Hepatocyte (in vitro differentiated cells): ENCODE data around the gene FAM20C. TPM values are rescaled to one million over a fixed set of nuclear protein-coding genes. Genes with fewer than 3 reads are reported as not detected.

Source experiments
- DNase-seq: peaks from one replicate; pipeline ENCODE4 v3.0.0-alpha.2; 2016; ENCODE audit warnings: low spot score
- H2AFZ ChIP-seq: fragments of 200-600 bp; sonication (generic); 2 replicates; pipeline ENCODE4 v1.6.0; 2016; ENCODE audit warnings: antibody characterized with exemption, mild to moderate bottlenecking
- H3K27ac ChIP-seq: fragments of 200-600 bp; sonication (generic); 2 replicates; pipeline ENCODE4 v1.5.1; 2016; ENCODE audit warnings: mild to moderate bottlenecking
- H3K27me3 ChIP-seq: fragments of 200-600 bp; sonication (generic); 2 replicates; pipeline ENCODE4 v1.6.1; 2016
- H3K36me3 ChIP-seq: fragments of 200-600 bp; sonication (generic); replicated peaks from 2 replicates; pipeline ENCODE4 v1.5.1; 2016; ENCODE audit warnings: low read depth; ENCODE audit not compliant: insufficient read depth
- H3K4me1 ChIP-seq: fragments of 200-600 bp; sonication (generic); 2 replicates; pipeline ENCODE4 v1.5.1; 2016; ENCODE audit warnings: mild to moderate bottlenecking, moderate library complexity; ENCODE audit not compliant: insufficient read depth
- H3K4me2 ChIP-seq: fragments of 200-600 bp; sonication (generic); 2 replicates; pipeline ENCODE4 v1.6.0; 2016
- H3K4me3 ChIP-seq: fragments of 200-600 bp; sonication (generic); 2 replicates; pipeline ENCODE4 v1.5.1; 2016; ENCODE audit warnings: mild to moderate bottlenecking
- H3K79me2 ChIP-seq: fragments of 200-600 bp; sonication (generic); 2 replicates; pipeline ENCODE4 v1.6.0; 2017; ENCODE audit warnings: mild to moderate bottlenecking
- H3K9me2 ChIP-seq: fragments of 200-600 bp; sonication (generic); replicated peaks from 2 replicates; pipeline ENCODE4 v1.6.0; 2017; ENCODE audit warnings: mild to moderate bottlenecking; ENCODE audit not compliant: insufficient read depth
- H3K9me3 ChIP-seq: fragments of 200-600 bp; sonication (generic); 2 replicates; pipeline ENCODE4 v1.5.1; 2016; ENCODE audit warnings: low read depth, mild to moderate bottlenecking
- H4K20me1 ChIP-seq: fragments of 200-600 bp; sonication (generic); 2 replicates; pipeline ENCODE4 v1.6.0; 2016; ENCODE audit warnings: mild to moderate bottlenecking; ENCODE audit not compliant: insufficient read depth, poor library complexity, severe bottlenecking
- EZH2 ChIP-seq: fragments of 200-600 bp; sonication (generic); IDR thresholded peaks from 2 replicates; pipeline ENCODE4 v1.6.1; 2016; ENCODE audit warnings: antibody characterized with exemption, mild to moderate bottlenecking, borderline replicate concordance
- EZH2phosphoT487 ChIP-seq: fragments of 200-600 bp; sonication (generic); IDR thresholded peaks from one replicate; pipeline ENCODE4 v1.6.1; 2018; ENCODE audit warnings: antibody characterized with exemption, mild to moderate bottlenecking, low read depth, moderate library complexity; ENCODE audit not compliant: unreplicated experiment, severe bottlenecking
- WGBS: methylation state at CpG from one replicate; pipeline ENCODE4 v1.1.6; 2016; ENCODE audit warnings: low lambda C conversion rate; ENCODE audit errors: missing lambda C conversion rate; 5-methylcytosine and 5-hydroxymethylcytosine counted together
- polyA plus RNA-seq: library from polyadenylated mRNA; unstranded; fragments of >200 nt; fragmentation: Nextera tagmentation; extraction: Ambion mirVana; gene quantifications from 2 replicates; pipeline ENCODE4 v1.2.1, GENCODE V29; 2016
- total RNA-seq: library from RNA; depleted of rRNA; stranded (reverse); fragments of >200 nt; gene quantifications from 2 replicates; pipeline ENCODE4 v1.2.3, GENCODE V29; 2014
- TF ChIP-seq, protein P1 (sequence below): fragments of 200-600 bp; sonication (generic); IDR thresholded peaks from 2 replicates; pipeline ENCODE4 v1.5.1; 2016; ENCODE audit warnings: antibody characterized with exemption, mild to moderate bottlenecking; ENCODE audit not compliant: poor library complexity

FAM20C gene
- total and polyA plus RNA-seq, 2 experiments from 2014 or later, result 24.4 to 42.5 TPM

DNA sequence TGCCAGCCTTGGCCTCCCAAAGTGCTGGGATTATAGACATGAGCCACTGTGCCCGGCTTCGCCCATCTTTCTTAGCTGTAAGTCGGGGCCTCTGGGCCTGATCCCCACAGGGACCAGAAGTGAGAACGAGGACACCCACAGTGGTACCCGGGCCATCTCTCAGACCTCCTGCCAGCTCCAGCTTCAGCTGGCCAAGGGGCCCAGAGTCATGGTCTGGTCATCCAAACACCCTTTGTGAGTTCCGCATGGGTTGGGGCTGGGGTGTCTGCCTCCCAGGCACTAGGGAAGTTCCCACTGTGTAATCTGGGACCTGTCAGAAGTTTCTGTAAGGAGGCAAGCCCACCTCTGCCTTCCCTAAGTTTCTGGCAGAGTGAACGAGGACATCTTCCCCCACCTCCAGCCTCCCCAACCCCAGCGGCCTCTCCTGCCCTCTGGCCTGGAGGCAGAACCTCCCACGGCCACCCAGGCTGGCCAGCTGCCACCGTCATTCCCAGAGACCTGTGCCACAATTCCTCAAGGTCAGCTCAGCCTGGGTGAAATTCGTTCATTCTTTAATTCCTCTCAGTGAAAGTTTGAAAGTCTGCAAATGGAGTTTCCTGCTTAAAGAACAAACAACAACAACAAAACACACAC, 78.1 kb downstream of the FAM20C start:
- Histone ChIP-seq H3K4me1 (no peaks in the 10 kb centered on the region), H3K27ac (no peak overlapping the region), H3K4me2 (no peak overlapping the region), H3K4me3 (no peak overlapping the region), H2AFZ (no peak overlapping the region), H3K27me3 (no peaks in the 10 kb centered on the region), H3K9me3 (no peaks in the 10 kb centered on the region), H3K79me2 (no peaks in the 10 kb centered on the region), H3K9me2 (no peaks in the 10 kb centered on the region), H4K20me1 (no peaks in the 10 kb centered on the region), H3K36me3 (no peaks in the 10 kb centered on the region)
- DNase-seq, result no peak
- TF ChIP-seq, protein P1, sequence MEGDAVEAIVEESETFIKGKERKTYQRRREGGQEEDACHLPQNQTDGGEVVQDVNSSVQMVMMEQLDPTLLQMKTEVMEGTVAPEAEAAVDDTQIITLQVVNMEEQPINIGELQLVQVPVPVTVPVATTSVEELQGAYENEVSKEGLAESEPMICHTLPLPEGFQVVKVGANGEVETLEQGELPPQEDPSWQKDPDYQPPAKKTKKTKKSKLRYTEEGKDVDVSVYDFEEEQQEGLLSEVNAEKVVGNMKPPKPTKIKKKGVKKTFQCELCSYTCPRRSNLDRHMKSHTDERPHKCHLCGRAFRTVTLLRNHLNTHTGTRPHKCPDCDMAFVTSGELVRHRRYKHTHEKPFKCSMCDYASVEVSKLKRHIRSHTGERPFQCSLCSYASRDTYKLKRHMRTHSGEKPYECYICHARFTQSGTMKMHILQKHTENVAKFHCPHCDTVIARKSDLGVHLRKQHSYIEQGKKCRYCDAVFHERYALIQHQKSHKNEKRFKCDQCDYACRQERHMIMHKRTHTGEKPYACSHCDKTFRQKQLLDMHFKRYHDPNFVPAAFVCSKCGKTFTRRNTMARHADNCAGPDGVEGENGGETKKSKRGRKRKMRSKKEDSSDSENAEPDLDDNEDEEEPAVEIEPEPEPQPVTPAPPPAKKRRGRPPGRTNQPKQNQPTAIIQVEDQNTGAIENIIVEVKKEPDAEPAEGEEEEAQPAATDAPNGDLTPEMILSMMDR, result no peak
- TF ChIP-seq EZH2phosphoT487, result no peak
- WGBS, result 91% methylated on average over 11 of the region's 11 CpGs

DNA sequence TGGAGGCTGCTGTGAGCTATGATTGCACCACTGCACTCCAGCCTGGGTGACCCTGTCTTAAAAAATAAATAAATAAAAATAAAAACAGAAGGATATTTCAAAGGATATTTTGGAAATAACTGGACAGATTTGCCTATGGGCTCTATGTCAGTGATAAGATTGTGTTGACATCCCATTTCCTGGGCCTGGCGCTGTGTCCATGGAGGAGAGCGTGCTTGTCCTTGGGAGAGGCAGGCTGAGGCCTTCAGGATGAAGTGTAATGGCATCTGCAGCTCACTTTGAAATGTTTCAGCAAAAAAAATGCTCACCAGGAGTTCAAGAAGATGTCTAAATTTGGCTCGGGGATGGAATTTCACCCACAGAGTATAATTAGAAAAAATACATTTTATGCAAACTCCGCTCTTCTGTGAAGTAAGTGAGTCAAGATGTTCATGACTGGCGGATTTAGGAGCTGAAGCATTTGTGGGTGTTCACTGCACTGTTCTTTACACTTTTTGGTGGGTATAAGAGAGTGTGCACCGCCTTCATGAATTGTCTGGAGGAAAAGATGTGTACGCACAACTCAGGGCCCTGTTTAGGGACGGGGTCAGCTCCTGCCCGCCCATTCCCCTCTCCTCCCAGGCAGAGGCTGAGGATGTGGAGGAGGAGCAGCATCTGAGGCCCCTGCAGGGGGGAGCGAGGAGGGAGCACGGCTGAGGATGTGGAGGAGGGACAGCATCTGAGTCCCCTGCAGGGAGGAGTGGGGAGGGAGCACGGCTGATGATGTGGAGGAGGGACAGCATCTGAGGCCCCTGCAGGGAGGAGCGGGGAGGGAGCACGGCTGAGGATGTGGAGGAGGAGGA, 79.1 kb downstream of the FAM20C start:
- no peaks in the 10 kb centered on the region for H3K79me2 ChIP-seq
- no peak overlapping the region for H3K4me2 ChIP-seq
- 83% methylated on average over 12 of the region's 14 CpGs for WGBS
- no peak overlapping the region for H2AFZ ChIP-seq
- no peak overlapping the region for H3K27ac ChIP-seq
- H3K27me3 ChIP-seq, result no peaks in the 10 kb centered on the region
- no peaks in the 10 kb centered on the region for H3K36me3 ChIP-seq
- no peaks in the 10 kb centered on the region for H3K9me3 ChIP-seq
- no peak for TF ChIP-seq EZH2
- TF ChIP-seq EZH2phosphoT487, result no peak
- TF ChIP-seq, protein P1, result no peak
- no peaks in the 10 kb centered on the region for H4K20me1 ChIP-seq
- no peak overlapping the region for H3K4me3 ChIP-seq
- no peaks in the 10 kb centered on the region for H3K9me2 ChIP-seq
- H3K4me1 ChIP-seq, result no peaks in the 10 kb centered on the region
- no peak for DNase-seq

DNA sequence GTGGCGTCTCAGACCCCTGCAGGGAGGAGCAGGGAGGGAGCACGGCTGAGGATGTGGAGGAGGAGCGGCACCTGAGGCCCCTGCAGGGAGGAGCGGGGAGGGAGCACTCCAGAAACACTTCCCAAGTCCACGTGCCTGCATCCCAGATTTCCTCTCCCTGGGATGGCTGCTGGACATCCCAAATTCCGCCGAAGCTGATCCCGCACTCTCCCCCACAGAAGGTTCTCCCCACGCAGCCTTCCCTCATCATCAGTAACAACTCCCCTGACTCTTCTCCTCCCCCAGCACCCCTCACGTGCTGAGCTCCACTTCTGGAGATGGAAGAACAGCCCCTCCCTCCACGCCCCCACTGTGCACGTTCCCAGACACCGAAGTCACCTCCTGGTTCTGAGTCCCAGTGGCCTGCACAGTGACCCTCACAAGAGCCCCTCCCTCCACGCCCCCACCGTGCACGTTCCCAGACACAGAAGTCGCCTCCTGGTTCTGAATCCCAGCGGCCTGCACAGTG, 79.8 kb downstream of the FAM20C start:
- WGBS, result 87% methylated on average over 15 of the region's 18 CpGs
- Histone ChIP-seq H3K4me3 (no peak overlapping the region), H4K20me1 (no peaks in the 10 kb centered on the region), H3K9me3 (no peaks in the 10 kb centered on the region), H3K79me2 (no peaks in the 10 kb centered on the region), H3K27me3 (no peaks in the 10 kb centered on the region), H2AFZ (no peak overlapping the region), H3K27ac (no peak overlapping the region), H3K4me1 (no peaks in the 10 kb centered on the region), H3K4me2 (no peak overlapping the region), H3K36me3 (no peaks in the 10 kb centered on the region), H3K9me2 (no peaks in the 10 kb centered on the region)
- TF ChIP-seq EZH2 (no peak), EZH2phosphoT487 (no peak)
- TF ChIP-seq, protein P1, result no peak
- DNase-seq, result no peak
